ENCODE results near the gene ECI1.

The ECI1 gene

GRCh38 chr16:2194166-2194834, 57.1 kb downstream of the ECI1 start:
- DNase-seq = no peak

DNA sequence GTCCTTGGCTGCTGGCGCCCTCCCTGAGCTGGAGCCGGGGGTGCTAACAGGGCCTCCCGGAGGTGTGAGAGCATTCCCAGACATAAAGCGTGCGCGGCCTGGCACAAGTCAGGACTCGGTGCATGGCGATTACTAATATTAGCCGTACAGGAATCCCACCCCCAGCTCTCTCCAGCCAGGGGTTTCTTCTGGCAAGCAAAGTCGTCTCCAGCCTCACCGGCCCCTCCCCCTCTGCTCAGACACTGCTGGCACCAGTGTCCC, 60.0 kb downstream of the ECI1 start:
- DNase-seq = no peak

GRCh38 chr16:2190659-2191445, 60.5 kb downstream of the ECI1 start:
- no peak for DNase-seq

- DNase-seq = no peak
These were observed 61.3 kb downstream of the ECI1 start for GRCh38 chr16:2190002-2190658.
